T-helper 2 cell treated with Interferon-gamma antibody and Interleukin-4, amounts not matched to agents 100 ng/mL and 5 ng/mL, for 36 hours (primary cell): ENCODE data around the gene PSMA6. TPM values are rescaled to one million over a fixed set of nuclear protein-coding genes. Genes with fewer than 3 reads are reported as not detected.
"Not testable (repeated sequence)": the region's sequence is repeated elsewhere in the genome, so short reads cannot be mapped to it uniquely, and the experiment has no call there.

Source experiments
- intact Hi-C: fragments of 100-400 bp; cut with micrococcal nuclease; formaldehyde crosslinking; loops from one replicate; pipeline ENCODE4 v1.15.1; 2023
- total RNA-seq: library from RNA; stranded (reverse); gene quantifications from 2 replicates; pipeline ENCODE4 v1.2.3, GENCODE V29; 2022

Gene PSMA6
- total RNA-seq, 1 donor from 2014 or later = 274 TPM

DNA sequence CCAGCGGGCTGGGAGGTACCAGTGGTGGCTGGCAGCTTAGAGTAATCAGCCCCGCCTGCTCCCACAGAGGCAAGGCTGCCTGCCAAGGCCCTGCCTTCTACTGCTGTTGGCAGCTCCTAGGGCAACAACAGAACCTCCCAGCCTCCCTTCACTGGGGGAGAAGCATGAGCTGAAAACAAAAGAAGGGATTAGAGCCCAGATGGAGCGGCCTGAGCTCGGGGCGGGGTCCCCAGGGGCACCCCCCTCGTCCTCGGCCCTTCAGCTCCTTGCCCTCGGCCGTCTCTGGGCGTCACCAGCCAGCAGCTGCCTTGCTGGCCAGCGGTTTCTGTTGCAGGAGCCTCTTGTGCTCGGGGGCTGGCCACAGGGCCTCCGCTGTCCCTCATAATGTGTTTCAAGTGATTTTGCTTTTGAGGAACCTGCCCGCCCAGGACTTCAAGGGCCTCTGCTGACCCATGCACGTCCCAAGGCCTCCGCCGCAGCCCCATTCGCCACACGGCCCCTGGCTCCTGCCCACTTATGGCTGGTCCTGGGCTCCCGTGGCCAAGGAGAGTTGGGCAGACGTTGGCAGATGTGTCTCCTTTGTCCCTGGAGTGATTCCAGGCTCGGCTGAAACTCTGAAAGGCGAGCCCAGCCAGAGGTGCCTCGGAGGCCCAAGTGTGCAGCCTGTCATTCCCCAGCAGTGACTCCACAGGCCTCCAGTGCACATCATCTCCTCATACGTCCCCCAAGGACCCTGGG, 49.7 kb downstream of the PSMA6 start:
- intact Hi-C loops = no loop called here

DNA sequence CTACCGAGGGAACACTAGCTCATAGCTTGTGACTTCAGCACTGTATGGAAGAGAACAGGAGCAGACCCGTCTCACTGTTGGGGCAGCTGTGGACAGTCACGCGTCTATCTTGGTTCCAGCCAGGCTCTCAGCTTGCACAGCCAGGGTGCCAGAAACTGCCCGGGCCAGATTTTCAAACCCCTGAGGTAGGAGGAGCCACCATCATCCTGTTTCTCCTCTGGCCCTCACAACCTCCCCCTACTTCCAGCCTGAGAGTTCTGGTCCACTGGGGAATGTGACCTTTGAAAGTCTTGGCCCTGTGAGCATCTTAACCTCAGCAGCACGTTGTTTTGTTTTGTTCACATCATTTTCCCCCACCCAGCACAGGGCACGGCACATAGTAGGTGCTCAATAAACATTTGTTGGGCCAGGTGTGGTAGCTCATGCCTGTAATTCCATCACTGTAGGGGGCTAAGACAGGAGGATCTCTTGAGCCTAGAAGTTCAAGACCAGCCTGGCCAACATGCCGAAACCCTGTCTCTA, 50.4 kb downstream of the PSMA6 start:
- intact Hi-C loops = no loop called here

GRCh38 chr14:35343702-35344101, 51.5 kb downstream of the PSMA6 start:
- intact Hi-C loops = no loop called here

GRCh38 chr14:35344107-35344807, 52.1 kb downstream of the PSMA6 start:
- intact Hi-C loops = no loop called here

GRCh38 chr14:35346738-35347322, 54.6 kb downstream of the PSMA6 start:
- intact Hi-C loops = no loop called here

- intact Hi-C loops = no loop called here
Measured at GRCh38 chr14:35347323-35348043, 55.3 kb downstream of the PSMA6 start.

- intact Hi-C loops = not testable (repeated sequence)
Measured at GRCh38 chr14:35348044-35348380, 55.8 kb downstream of the PSMA6 start.

- intact Hi-C loops = no loop called here
Measured at GRCh38 chr14:35349496-35350365, 57.5 kb downstream of the PSMA6 start.

GRCh38 chr14:35351497-35351896, 59.3 kb downstream of the PSMA6 start:
- intact Hi-C loops = no loop called here

- intact Hi-C loops = no loop called here
Measured at GRCh38 chr14:35351897-35352273, 59.7 kb downstream of the PSMA6 start.

GRCh38 chr14:35352274-35353233, 60.4 kb downstream of the PSMA6 start:
- intact Hi-C loops = no loop called here

DNA sequence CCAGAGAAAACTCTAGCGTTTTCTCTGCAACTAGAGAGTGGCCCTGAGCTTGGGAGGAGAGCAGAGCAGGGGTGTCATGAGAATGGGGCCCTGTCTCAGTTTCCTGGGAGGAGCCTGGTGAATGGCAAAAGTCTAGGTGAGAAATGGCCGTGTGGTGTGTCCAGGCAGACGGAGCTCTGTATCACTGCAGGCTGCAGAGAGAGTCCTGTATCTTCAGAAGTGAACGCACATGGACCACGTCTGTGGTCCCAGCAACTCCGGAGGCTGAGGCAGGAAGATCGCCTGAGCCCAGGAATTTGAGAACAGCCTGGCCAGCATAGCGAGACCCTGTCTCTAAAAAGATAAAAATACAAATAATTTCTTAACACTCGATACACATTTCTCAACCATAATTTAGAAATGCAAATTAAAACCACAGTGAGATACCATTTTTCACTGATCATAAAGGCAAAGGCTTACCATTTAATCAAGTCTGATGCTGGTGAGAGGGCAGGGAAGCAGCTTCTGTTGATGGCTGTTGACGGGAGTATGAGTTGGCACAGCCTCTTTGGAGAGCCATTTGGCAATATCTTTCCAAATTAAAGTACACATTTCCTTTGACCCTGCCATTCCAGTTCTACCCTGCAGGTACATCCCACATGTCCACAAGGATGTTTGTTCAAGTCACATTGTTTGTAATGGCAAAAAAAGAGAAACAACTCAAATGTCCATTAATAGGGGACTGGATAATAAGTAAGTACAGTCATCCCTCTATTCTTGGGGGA, 61.4 kb downstream of the PSMA6 start:
- intact Hi-C loops = no loop called here

- intact Hi-C loops = not testable (repeated sequence)
Measured at GRCh38 chr14:35355235-35355634, 63.1 kb downstream of the PSMA6 start.

DNA sequence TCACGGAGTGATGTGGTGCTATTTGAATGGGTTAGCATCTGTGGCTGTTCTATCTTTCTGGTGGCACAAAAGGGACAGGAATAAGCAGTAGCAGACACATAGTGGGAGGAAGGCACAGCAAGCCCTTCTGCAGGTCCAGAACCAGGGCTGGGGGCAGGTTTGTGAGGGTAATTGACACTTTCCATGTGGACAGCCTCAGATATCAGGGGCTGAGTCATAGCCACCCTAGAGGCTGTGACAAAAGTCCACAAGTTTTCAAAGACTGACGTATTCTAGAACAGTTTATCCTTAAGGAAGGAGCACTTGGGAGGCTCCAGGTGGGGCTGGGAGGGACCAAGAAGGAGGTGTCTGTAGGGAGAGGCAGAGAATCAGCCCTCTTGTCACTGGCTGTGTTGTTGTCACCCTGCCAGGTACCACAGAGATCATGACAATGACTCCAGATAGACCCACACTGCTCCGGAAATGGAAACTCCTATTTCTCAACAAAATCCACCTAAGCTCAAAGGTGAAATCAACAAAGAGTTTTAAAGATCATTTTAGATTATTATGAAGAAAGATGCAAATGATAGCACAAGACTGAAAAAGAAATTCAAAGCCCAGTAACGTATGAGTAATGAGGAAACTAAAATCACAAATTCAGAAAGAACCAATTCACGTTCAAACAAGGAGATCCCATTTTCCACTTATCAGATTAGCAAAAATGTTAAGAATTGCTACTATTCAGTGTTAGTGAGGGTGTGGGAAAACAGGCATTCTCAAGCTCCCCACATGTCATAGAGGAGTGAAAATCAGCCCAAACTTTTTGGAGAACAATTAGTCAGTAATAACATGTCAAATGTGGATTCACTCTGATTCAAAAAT, 64.0 kb downstream of the PSMA6 start:
- intact Hi-C loops = no loop called here

DNA sequence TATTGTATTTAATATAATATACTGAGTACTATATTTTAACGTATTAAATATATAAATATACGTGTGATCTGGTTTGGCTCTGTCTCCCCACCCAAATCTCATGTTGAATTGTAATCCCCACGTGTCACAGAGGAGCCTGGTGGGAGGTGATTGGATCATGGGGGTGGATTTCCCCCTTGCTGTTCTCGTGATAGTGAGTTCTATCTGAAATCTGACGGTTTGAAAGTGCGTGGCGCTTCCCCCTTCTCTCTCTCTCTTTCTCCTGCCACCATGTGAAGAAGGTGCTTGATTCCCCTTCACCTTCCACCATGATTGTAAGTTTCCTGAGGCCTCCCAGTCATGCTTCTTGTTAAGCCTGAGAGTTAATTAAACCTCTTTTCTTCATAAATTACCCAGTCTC, 67.5 kb downstream of the PSMA6 start:
- intact Hi-C loops = not testable (repeated sequence)

- intact Hi-C loops = no loop called here
Measured at GRCh38 chr14:35361141-35361480, 68.9 kb downstream of the PSMA6 start.

DNA sequence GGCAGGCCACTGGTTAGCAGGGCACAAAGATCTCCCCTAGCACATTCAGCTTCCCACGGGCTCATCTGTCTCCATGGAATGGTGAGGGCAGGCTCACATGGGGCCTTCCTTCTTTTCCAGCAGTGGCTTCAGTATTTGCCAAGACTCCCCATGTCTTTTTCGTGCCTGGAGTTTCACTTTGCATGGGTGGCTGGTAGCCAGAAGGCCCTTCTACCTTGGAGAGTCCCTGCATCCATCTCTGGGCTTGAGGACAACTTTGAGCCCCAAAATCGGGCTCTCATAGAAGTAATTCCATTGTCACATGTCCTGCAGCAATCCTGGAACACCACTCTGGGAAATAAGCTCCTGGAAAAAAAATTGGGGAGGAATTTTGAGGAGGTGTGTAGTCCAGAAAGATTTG, 70.3 kb downstream of the PSMA6 start:
- intact Hi-C loops = no loop called here

GRCh38 chr14:35362911-35363374, 70.8 kb downstream of the PSMA6 start:
- intact Hi-C loops = no loop called here
